K562 (cell line): ENCODE data around the gene CPSF4L. TPM values are rescaled to one million over a fixed set of nuclear protein-coding genes. Genes with fewer than 3 reads are reported as not detected.

ENCODE experiments used
- ATAC-seq: fragments of 200-7000 bp; cut with Tn5 transposase; 3 replicates; pipeline ENCODE4 v1.9.1; 2020; ENCODE audit warnings: moderate library complexity
- BruUV-seq: library from RNA; stranded (reverse); fragments of 400-500 nt; replicated peaks from 2 replicates; lab custom pipeline; 2021; lab: Mats Ljungman, UMichigan
- CTCF ChIA-PET: fragments of 300-600 bp; formaldehyde crosslinking; extraction: SDS; loops from one replicate; lab custom pipeline; 2021; ENCODE audit warnings: low intra/inter-chr PET ratio; lab: Yijun Ruan, JAX
- POLR2A ChIA-PET: fragments of 300-600, 350-650 bp; sonication (Branson Sonifier 250); formaldehyde crosslinking; extraction: SDS; loops from one replicate; lab custom pipeline; 2021; ENCODE audit warnings: antibody characterized with exemption, inconsistent platforms; lab: Yijun Ruan, JAX
- DNase-seq, 4 experiments: peaks; one replicate each; pipeline versions ENCODE4 v3.0.0 to v3.0.0-alpha.2; 2011 to 2018; ENCODE audit warnings: low spot score in 3 of 4, mixed read lengths in 3 of 4; ENCODE audit errors: extremely low read depth in 1 of 4
- FAIRE-seq: peaks from 2 replicates; lab custom pipeline; 2011; peaks lifted over from hg19 to GRCh38; lab: Jason Lieb, UNC
- H2AFZ ChIP-seq: 2 replicates; pipeline ENCODE4 v1.6.0; 2011; ENCODE audit warnings: low read depth, low read length, control low read depth, inconsistent platforms
- H3K27ac ChIP-seq: fragments of 200-600 bp; 3 replicates; pipeline ENCODE4 v1.8.0; 2011; ENCODE audit warnings: low read depth, mild to moderate bottlenecking, control low read depth, inconsistent platforms, low read length, moderate library complexity, mixed read lengths; ENCODE audit errors: extremely low read depth
- H3K27me3 ChIP-seq, 2 experiments: fragments of 300-600 bp in 1 of 2; 2 replicates in 1 of 2; 3 replicates in 1 of 2; pipeline versions ENCODE4 v1.6.0 to v1.8.0; 2011; ENCODE audit warnings: inconsistent platforms in 2 of 2, low read length in 2 of 2, mild to moderate bottlenecking in 1 of 2, mixed read lengths in 1 of 2, moderate library complexity in 1 of 2; ENCODE audit not compliant: control insufficient read depth in 2 of 2, insufficient read depth in 2 of 2
- H3K36me3 ChIP-seq: fragments of 300-600 bp; 3 replicates; pipeline ENCODE4 v1.8.0; 2011; ENCODE audit warnings: mild to moderate bottlenecking, low read length, inconsistent platforms; ENCODE audit not compliant: control insufficient read depth, insufficient read depth
- H3K4me1 ChIP-seq, 2 experiments: fragments of 200-600 bp in 1 of 2; replicated peaks in 1 of 2; 2 replicates in 1 of 2; 3 replicates in 1 of 2; pipeline versions ENCODE4 v1.5.1 to v1.8.0; 2011; ENCODE audit warnings: inconsistent platforms in 2 of 2, low read length in 2 of 2, mild to moderate bottlenecking in 1 of 2, mixed read lengths in 1 of 2, moderate library complexity in 1 of 2; ENCODE audit not compliant: control insufficient read depth in 2 of 2, insufficient read depth in 2 of 2
- H3K4me2 ChIP-seq: 2 replicates; pipeline ENCODE4 v1.6.1; 2011; ENCODE audit warnings: low read length, control low read depth, inconsistent platforms, mixed read lengths; ENCODE audit not compliant: insufficient read depth
- H3K4me3 ChIP-seq: fragments of 200-600 bp; sonication (generic), shearing (Covaris generic); 2 replicates; pipeline ENCODE4 v1.5.1; 2016; ENCODE audit warnings: control low read depth, inconsistent platforms
- H3K79me2 ChIP-seq: fragments of 200-600 bp; 3 replicates; pipeline ENCODE4 v1.8.0; 2011; ENCODE audit warnings: low read length, inconsistent platforms; ENCODE audit not compliant: control insufficient read depth, insufficient read depth
- H3K9ac ChIP-seq, 2 experiments: 2 replicates each; pipeline versions ENCODE4 v1.6.0 to v1.6.1; 2011; ENCODE audit warnings: low read depth in 2 of 2, low read length in 2 of 2, control low read depth in 1 of 2, inconsistent platforms in 1 of 2, mild to moderate bottlenecking in 1 of 2, mixed read lengths in 1 of 2; ENCODE audit not compliant: insufficient read depth in 1 of 2
- H3K9me1 ChIP-seq: one replicate; pipeline ENCODE4 v1.6.0; 2011; ENCODE audit warnings: inconsistent platforms, mild to moderate bottlenecking, low read length, moderate library complexity; ENCODE audit not compliant: control insufficient read depth, insufficient read depth
- H3K9me3 ChIP-seq: replicated peaks from 2 replicates; pipeline ENCODE4 v1.5.1; 2011; ENCODE audit warnings: low read depth, low read length, inconsistent platforms; ENCODE audit not compliant: control insufficient read depth, insufficient read depth
- H4K20me1 ChIP-seq: replicated peaks from 2 replicates; pipeline ENCODE4 v1.6.1; 2011; ENCODE audit warnings: low read length, inconsistent platforms, mixed read lengths; ENCODE audit not compliant: control insufficient read depth, insufficient read depth
- ARID1B ChIP-seq: fragments of 450-650 bp; IDR thresholded peaks from 2 replicates; pipeline ENCODE4 v1.6.1; 2016; ENCODE audit warnings: antibody characterized with exemption, mild to moderate bottlenecking, inconsistent platforms
- CBFA2T3 ChIP-seq: fragments of 450-650 bp; IDR thresholded peaks from 2 replicates; pipeline ENCODE4 v1.6.1; 2017
- EGR1 ChIP-seq: fragments of 450-650 bp; conservative IDR thresholded peaks from 2 replicates; pipeline ENCODE4 v1.6.1; 2017; ENCODE audit warnings: mild to moderate bottlenecking
- ETV1 ChIP-seq: fragments of 450-650 bp; conservative IDR thresholded peaks from 2 replicates; pipeline ENCODE4 v1.6.1; 2016; ENCODE audit warnings: missing genetic modification characterization, control low read depth, low read depth, missing compliant biosample characterization
- FOXJ2 ChIP-seq: fragments of 200-800 bp; sonication (Bioruptor generic); IDR thresholded peaks from 2 replicates; pipeline ENCODE4 v1.6.1; 2016; ENCODE audit warnings: missing genetic modification characterization, missing compliant biosample characterization
- JUNB ChIP-seq: fragments of 450-650 bp; formaldehyde crosslinking; conservative IDR thresholded peaks from 2 replicates; pipeline ENCODE4 v1.4.0; 2020; ENCODE audit warnings: mild to moderate bottlenecking
- MAZ ChIP-seq, 2 experiments: fragments of 450-650 bp in 1 of 2; sonication (generic) in 1 of 2; formaldehyde crosslinking; IDR thresholded peaks in 1 of 2; conservative IDR thresholded peaks in 1 of 2; 2 replicates each; pipeline versions ENCODE4 v1.4.0 to v1.5.0; 2020; ENCODE audit warnings: mild to moderate bottlenecking in 1 of 2, missing genetic modification reagents in 1 of 2
- MBD2 ChIP-seq: sonication (generic); IDR thresholded peaks from 2 replicates; pipeline ENCODE4 v1.6.1; 2016; ENCODE audit warnings: low read depth, borderline replicate concordance
- MCM5 ChIP-seq: fragments of 450-650 bp; IDR thresholded peaks from 2 replicates; pipeline ENCODE4 v1.6.1; 2016; ENCODE audit warnings: low read depth
- MEF2D ChIP-seq: conservative IDR thresholded peaks from 2 replicates; pipeline ENCODE4 v1.6.1; 2016; ENCODE audit warnings: low read depth, missing genetic modification characterization, missing compliant biosample characterization
- PHB2 ChIP-seq: fragments of 450-650 bp; IDR thresholded peaks from 2 replicates; pipeline ENCODE4 v1.6.1; 2017; ENCODE audit warnings: low read depth
- RBM25 ChIP-seq: fragments of 200-400 bp; formaldehyde crosslinking; IDR thresholded peaks from 2 replicates; pipeline ENCODE4 v1.6.1; 2018; ENCODE audit warnings: low read length, low read depth, moderate library complexity; ENCODE audit not compliant: severe bottlenecking
- RHOXF2B ChIP-seq: fragments of 250-450 bp; sonication (Bioruptor Pico); conservative IDR thresholded peaks from 2 replicates; pipeline ENCODE4 v1.5.1; 2021
- TFAP4 ChIP-seq: sonication (generic); formaldehyde crosslinking; IDR thresholded peaks from 2 replicates; pipeline ENCODE4 v1.8.0; 2022; ENCODE audit warnings: missing genetic modification reagents, mild to moderate bottlenecking, moderate library complexity, borderline replicate concordance
- TRIM24 ChIP-seq, 2 experiments: fragments of 450-650 bp; IDR thresholded peaks; 2 replicates each; pipeline ENCODE4 v1.6.1; 2016
- XRCC4 ChIP-seq: IDR thresholded peaks from one replicate; pipeline ENCODE4 v1.6.1; 2011; ENCODE audit not compliant: insufficient read depth, insufficient read length; ENCODE audit errors: extremely low read depth
- ZNF134 ChIP-seq: fragments of 250-450 bp; sonication (Bioruptor Pico); conservative IDR thresholded peaks from 2 replicates; pipeline ENCODE4 v1.4.0; 2020
- ZNF561 ChIP-seq: fragments of 450-650 bp; formaldehyde crosslinking; conservative IDR thresholded peaks from 2 replicates; pipeline ENCODE4 v1.4.0; 2020; ENCODE audit warnings: mild to moderate bottlenecking, moderate library complexity
- ZNF76 ChIP-seq: fragments of 250-450 bp; sonication (Bioruptor Pico); IDR thresholded peaks from 2 replicates; pipeline ENCODE4 v1.4.0; 2020; ENCODE audit warnings: mild to moderate bottlenecking, moderate library complexity, borderline replicate concordance
- WGBS: fragments of 100-300 bp; shearing (Covaris generic); methylation state at CpG from one replicate; pipeline ENCODE4 v1.1.6; 2016; ENCODE audit warnings: low coverage, mixed read lengths; ENCODE audit not compliant: insufficient coverage; ENCODE audit errors: missing lambda C conversion rate; 5-methylcytosine and 5-hydroxymethylcytosine counted together
- in situ Hi-C: fragments of 300-500 bp; cut with MboI; formaldehyde crosslinking; loops from 4 replicates; pipeline ENCODE4 v1.15.0; 2018; ENCODE audit warnings: inconsistent platforms, mixed read lengths
- intact Hi-C: fragments of 100-400 bp; cut with micrococcal nuclease; formaldehyde crosslinking; loops from 2 replicates; pipeline ENCODE4 v1.14.2; 2022
- polyA plus RNA-seq, 8 experiments: library from polyadenylated mRNA; depleted of rRNA in 4 of 8; stranded (reverse) in 5 of 8; unstranded in 3 of 8; fragments of >200 nt; fragmentation: Nextera tagmentation in 2 of 8; fragmentation: Illumina TruSeq in 1 of 8; extraction: Ambion mirVana in 2 of 8; extraction: Trizol in 1 of 8; gene quantifications; 2 replicates each; pipeline versions ENCODE4 v1.2.1 to v1.2.3, GENCODE V29; 2011 to 2014; ENCODE audit warnings: inconsistent platforms in 1 of 8, missing spikeins in 1 of 8
- total RNA-seq, 7 experiments: library from RNA; depleted of rRNA in 6 of 7; stranded (reverse); fragments of >200 nt in 6 of 7; fragmentation: Illumina TruSeq in 2 of 7; extraction: Trizol in 2 of 7; gene quantifications; 2 replicates each; pipeline versions ENCODE4 v1.2.1 to v1.2.3, GENCODE V29; 2011 to 2021; ENCODE audit warnings: low replicate concordance in 1 of 7
- TF ChIP-seq, protein P1 (sequence below): fragments of 250-450 bp; sonication (Bioruptor Pico); IDR thresholded peaks from 2 replicates; pipeline ENCODE4 v1.8.0; 2021; ENCODE audit warnings: mild to moderate bottlenecking, moderate library complexity
- TF ChIP-seq, protein P2 (sequence below): sonication (generic); formaldehyde crosslinking; IDR thresholded peaks from 2 replicates; pipeline ENCODE4 v1.9.0; 2022; ENCODE audit warnings: mild to moderate bottlenecking, missing genetic modification reagents

The CPSF4L gene
- total and polyA plus RNA-seq, 9 of the 15 experiments (the other 6 are each of a cell fraction or from before 2014, with no cell fraction given), result not detected

DNA sequence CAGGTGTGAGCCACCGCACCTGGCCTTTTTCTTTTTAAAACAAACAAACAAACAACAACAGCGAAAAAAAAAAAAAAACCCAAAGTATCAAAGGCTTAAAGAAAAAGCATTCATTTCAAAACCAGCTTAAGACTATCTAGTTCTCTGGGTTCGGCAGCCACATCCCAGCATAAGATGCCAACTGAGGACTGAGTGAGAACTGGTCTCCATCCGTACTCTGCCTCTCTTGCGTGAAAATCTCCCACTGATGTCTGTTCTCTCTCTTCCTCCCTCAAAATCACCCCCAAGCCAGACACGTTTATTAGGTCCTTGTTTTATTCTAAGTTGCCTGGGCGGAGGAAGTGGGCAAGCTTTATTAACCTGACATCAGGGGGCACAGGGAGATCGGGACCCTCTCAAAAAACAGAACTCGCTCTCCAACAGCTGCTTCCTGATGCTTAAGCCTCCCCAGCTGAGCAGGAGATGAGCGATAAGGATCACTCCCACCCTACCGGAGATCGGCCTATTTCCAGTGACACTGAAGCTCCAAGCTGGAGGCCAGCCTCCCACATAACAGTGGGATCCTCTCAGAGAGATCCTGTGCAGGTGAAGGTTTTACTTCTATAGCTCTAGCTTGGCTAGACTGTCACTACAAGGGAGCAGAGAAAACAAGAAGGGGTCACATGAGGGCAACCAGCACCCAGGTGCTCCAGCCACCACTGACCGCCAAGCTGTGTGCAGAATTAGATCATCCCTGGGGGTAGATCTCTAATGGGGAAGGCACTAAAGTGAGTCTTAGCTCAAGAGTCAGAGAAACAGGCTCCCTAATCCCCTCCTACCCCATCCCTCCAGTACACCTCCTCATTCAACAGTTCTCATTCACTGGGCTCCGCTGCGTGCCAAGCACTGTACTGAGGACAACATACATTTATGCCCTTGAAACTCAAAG lies 36.5 kb upstream of the CPSF4L start:
- intact Hi-C loops, result no loop called here
- DNase-seq, result peak in 1 of 4 experiments; percentile 43
- TF ChIP-seq, protein P1, sequence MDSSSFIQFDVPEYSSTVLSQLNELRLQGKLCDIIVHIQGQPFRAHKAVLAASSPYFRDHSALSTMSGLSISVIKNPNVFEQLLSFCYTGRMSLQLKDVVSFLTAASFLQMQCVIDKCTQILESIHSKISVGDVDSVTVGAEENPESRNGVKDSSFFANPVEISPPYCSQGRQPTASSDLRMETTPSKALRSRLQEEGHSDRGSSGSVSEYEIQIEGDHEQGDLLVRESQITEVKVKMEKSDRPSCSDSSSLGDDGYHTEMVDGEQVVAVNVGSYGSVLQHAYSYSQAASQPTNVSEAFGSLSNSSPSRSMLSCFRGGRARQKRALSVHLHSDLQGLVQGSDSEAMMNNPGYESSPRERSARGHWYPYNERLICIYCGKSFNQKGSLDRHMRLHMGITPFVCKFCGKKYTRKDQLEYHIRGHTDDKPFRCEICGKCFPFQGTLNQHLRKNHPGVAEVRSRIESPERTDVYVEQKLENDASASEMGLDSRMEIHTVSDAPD (CRISPR knock-in tag), result no peak
- TF ChIP-seq RHOXF2B (CRISPR knock-in tag) (no peak), XRCC4 (no peak), ETV1 (tag) (peak; percentile 48), FOXJ2 (tag) (no peak), RBM25 (no peak), PHB2 (no peak), ZNF561 (CRISPR knock-in tag) (no peak), TFAP4 (peak; percentile 92), CBFA2T3 (peak; percentile 45; the same call in 1 of the 2 replicates), JUNB (CRISPR knock-in tag) (no peak), EGR1 (peak; percentile 27; the same call in 1 of the 2 replicates), MAZ (CRISPR knock-in tag; conservative IDR thresholded peaks at IDR 0.05 in 1 of 2, IDR thresholded peaks at IDR 0.05 in 1 of 2) (no peak), TRIM24 (IDR thresholded peaks at IDR 0.05) (no peak), MBD2 (no peak), ARID1B (peak; percentile 52), ZNF76 (CRISPR knock-in tag) (no peak), MCM5 (no peak), ZNF134 (CRISPR knock-in tag) (peak; percentile 70), MEF2D (tag) (no peak)
- TF ChIP-seq, protein P2, sequence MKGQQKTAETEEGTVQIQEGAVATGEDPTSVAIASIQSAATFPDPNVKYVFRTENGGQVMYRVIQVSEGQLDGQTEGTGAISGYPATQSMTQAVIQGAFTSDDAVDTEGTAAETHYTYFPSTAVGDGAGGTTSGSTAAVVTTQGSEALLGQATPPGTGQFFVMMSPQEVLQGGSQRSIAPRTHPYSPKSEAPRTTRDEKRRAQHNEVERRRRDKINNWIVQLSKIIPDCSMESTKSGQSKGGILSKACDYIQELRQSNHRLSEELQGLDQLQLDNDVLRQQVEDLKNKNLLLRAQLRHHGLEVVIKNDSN (CRISPR knock-in tag), result peak; percentile 57

More for the DNA sequence above, 36.5 kb upstream of the CPSF4L start:
- Histone ChIP-seq H2AFZ (no peak overlapping the region), H4K20me1 (peaks cover 3% of the 10 kb centered on the region; the same call in 1 of the 2 replicates), H3K9me3 (no peaks in the 10 kb centered on the region), H3K9ac (no peak overlapping the region), H3K4me2 (0 out of 2 replicates have a peak overlapping the region, but pooled peaks have one; percentile 0), H3K36me3 (peaks cover 8% of the 10 kb centered on the region; the same call in 2 of the 3 replicates), H3K4me3 (no peak overlapping the region), H3K9me1 (no peaks in the 10 kb centered on the region), H3K27ac (no peak overlapping the region), H3K79me2 (peaks cover 56% of the 10 kb centered on the region; the same call in 2 of the 3 replicates), H3K4me1 (peaks cover 0 to 10% of the 10 kb centered on the region in 2 experiments; a peak in 4 of 5 replicates), H3K27me3 (no peaks in the 10 kb centered on the region)
- in situ Hi-C loops, result no loop called here
- POLR2A ChIA-PET, result interaction anchor here (0.7 to 1.5 kb wide), 6 partner anchors 8 to 95 kb away, joined by 3 to 5 read pairs (median 4); no protein-coding TSS in a partner anchor
- peak; percentile 78 for ATAC-seq
- peak; percentile 37 for FAIRE-seq
- CTCF ChIA-PET, result no interaction called here
- WGBS, result 43% methylated on average over 11 of the region's 15 CpGs
- no TSS peak for BruUV-seq
